ENCODE data around the gene PRPS1. TPM values are rescaled to one million over a fixed set of nuclear protein-coding genes. Genes with fewer than 3 reads are reported as not detected.

The PRPS1 gene
- total RNA-seq, 1 donor from 2014 or later: 35.6 TPM

GRCh38 chrX:107677501-107677901 lies 49.2 kb downstream of the PRPS1 start:
- no peak for TF ChIP-seq CTCF (IDR thresholded peaks at IDR 0.05; ENCODE audit: unreplicated experiment)
- no peak for DNase-seq (ENCODE audit: low spot score, unreplicated experiment)
- Mint-ChIP-seq H3K4me1 (ENCODE audit: low read depth) (no peaks in the 10 kb centered on the region), H3K9me3 (ENCODE audit: low read depth) (peaks cover 5% of the 10 kb centered on the region), H3K27me3 (peaks cover 55% of the 10 kb centered on the region), H3K27ac (no peak overlapping the region), H3K36me3 (ENCODE audit: insufficient read depth) (no peaks in the 10 kb centered on the region), H3K4me3 (ENCODE audit: low read depth) (no peak overlapping the region)

GRCh38 chrX:107677909-107678308 lies 49.6 kb downstream of the PRPS1 start:
- no peak overlapping the region for H3K4me3 Mint-ChIP-seq (ENCODE audit: low read depth)
- peaks cover 5% of the 10 kb centered on the region for H3K9me3 Mint-ChIP-seq (ENCODE audit: low read depth)
- no peak for DNase-seq (ENCODE audit: low spot score, unreplicated experiment)
- H3K4me1 Mint-ChIP-seq (ENCODE audit: low read depth): no peaks in the 10 kb centered on the region
- no peak overlapping the region for H3K27ac Mint-ChIP-seq
- no peaks in the 10 kb centered on the region for H3K36me3 Mint-ChIP-seq (ENCODE audit: insufficient read depth)
- H3K27me3 Mint-ChIP-seq: peaks cover 55% of the 10 kb centered on the region
- no peak for TF ChIP-seq CTCF (IDR thresholded peaks at IDR 0.05; ENCODE audit: unreplicated experiment)

- peaks cover 55% of the 10 kb centered on the region for H3K27me3 Mint-ChIP-seq
- H3K27ac Mint-ChIP-seq: no peak overlapping the region
- peaks cover 14% of the 10 kb centered on the region for H3K9me3 Mint-ChIP-seq (ENCODE audit: low read depth)
- no peak overlapping the region for H3K4me3 Mint-ChIP-seq (ENCODE audit: low read depth)
- H3K4me1 Mint-ChIP-seq (ENCODE audit: low read depth): peaks cover 5% of the 10 kb centered on the region
- no peaks in the 10 kb centered on the region for H3K36me3 Mint-ChIP-seq (ENCODE audit: insufficient read depth)
- TF ChIP-seq CTCF (IDR thresholded peaks at IDR 0.05; ENCODE audit: unreplicated experiment): no peak
- DNase-seq (ENCODE audit: low spot score, unreplicated experiment): no peak
These were observed 50.8 kb downstream of the PRPS1 start for GRCh38 chrX:107678957-107679740.

- no peak for TF ChIP-seq CTCF (IDR thresholded peaks at IDR 0.05; ENCODE audit: unreplicated experiment)
- DNase-seq (ENCODE audit: low spot score, unreplicated experiment): no peak
- no peak overlapping the region for H3K4me3 Mint-ChIP-seq (ENCODE audit: low read depth)
- H3K27ac Mint-ChIP-seq: no peak overlapping the region
- H3K36me3 Mint-ChIP-seq (ENCODE audit: insufficient read depth): no peaks in the 10 kb centered on the region
- H3K9me3 Mint-ChIP-seq (ENCODE audit: low read depth): peaks cover 14% of the 10 kb centered on the region
- H3K4me1 Mint-ChIP-seq (ENCODE audit: low read depth): peaks cover 8% of the 10 kb centered on the region
- peaks cover 29% of the 10 kb centered on the region for H3K27me3 Mint-ChIP-seq
These were observed 53.9 kb downstream of the PRPS1 start for GRCh38 chrX:107682256-107682655.

DNA sequence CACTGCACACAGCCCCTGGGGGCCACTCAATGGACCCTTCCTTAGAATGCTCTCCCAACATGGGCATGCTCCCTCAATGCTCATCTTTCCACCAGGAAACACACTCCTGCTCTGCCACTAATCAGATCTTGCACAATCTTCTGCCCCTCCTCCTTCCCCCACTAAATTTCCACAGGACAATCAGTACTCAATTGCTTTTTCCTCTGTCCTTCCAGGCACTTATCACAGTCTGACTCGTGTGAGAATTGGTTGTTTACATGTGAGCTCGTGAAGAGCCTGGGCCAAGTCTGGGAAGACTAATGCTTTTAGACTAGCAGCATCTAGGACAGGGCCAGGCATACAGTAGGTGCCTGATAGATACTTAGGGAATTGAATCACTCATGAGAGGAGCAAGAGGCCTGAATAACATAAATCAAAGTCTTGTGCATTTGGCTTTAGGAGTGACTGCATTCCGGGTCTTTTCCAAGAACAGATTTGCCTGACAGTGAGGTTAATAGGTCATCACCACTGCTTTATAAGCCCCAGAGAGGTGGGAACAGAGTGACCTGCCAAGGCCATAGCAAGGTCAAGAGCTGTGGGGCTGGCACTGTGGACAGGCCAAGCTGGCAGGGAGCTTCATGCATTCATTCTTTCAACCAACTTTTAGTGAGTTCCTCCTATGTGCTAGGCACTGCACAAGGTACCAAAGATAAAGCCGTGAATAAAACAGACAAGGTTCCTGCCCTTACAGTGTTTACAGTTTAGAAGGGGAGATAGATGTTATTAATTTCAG lies 55.0 kb downstream of the PRPS1 start:
- no peak for TF ChIP-seq CTCF (IDR thresholded peaks at IDR 0.05; ENCODE audit: unreplicated experiment)
- DNase-seq (ENCODE audit: low spot score, unreplicated experiment): no peak
- Mint-ChIP-seq H3K27ac (no peak overlapping the region), H3K36me3 (ENCODE audit: insufficient read depth) (no peaks in the 10 kb centered on the region), H3K4me1 (ENCODE audit: low read depth) (peaks cover 8% of the 10 kb centered on the region), H3K9me3 (ENCODE audit: low read depth) (peaks cover 18% of the 10 kb centered on the region), H3K27me3 (peaks cover 19% of the 10 kb centered on the region), H3K4me3 (ENCODE audit: low read depth) (no peak overlapping the region)
